Measurements from ENCODE around the gene ETV3.

The ETV3 gene

DNA sequence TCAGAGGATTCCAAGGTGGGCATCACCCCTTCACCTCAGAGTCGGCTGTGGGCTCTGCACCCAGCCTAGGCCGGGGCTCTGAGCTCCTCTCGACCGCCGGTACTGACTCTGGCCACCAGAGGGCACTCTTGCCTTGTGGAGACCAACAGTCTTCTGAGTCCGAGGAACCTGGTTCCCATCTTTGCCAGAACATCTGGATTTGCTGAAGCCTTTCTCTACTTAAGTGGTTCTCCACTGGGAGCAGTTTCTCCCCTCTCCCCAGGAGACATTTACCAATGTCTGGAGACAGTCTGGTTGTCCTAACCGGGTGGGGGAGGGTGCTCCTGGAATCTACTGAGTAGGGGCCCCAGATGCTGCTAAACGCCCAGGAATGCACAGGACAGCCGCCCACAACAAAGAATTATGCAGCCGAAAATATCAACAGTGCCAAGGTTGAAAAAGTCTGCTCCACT is 48.0 kb downstream of the ETV3 start:
- peak; percentile 81 for DNase-seq

GRCh38 chr1:157089789-157090188 is 48.4 kb downstream of the ETV3 start:
- DNase-seq: no peak

- DNase-seq: no peak
Observed at GRCh38 chr1:157088607-157089006, 49.6 kb downstream of the ETV3 start.

DNA sequence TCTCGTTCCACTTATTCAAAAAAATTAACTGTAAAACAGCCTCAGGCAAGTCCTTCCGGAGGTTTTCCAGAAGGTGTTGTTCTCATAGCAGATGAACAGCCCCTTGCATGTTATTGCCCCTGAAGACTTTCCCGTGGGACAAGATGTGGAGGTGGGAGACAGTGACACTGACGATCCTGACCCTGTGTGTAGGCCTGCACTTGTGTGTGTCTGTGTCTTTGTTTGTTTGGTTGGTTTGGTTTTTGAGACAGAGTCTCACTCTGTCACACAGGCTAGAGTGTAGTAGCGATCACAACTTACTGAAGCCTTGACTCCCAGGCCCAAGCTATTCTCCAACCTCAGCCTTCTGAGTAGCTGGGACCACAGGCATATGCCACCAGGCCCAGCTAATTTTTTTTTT is 51.2 kb downstream of the ETV3 start:
- DNase-seq: no peak

GRCh38 chr1:157086299-157086698 is 51.9 kb downstream of the ETV3 start:
- DNase-seq: no peak

DNA sequence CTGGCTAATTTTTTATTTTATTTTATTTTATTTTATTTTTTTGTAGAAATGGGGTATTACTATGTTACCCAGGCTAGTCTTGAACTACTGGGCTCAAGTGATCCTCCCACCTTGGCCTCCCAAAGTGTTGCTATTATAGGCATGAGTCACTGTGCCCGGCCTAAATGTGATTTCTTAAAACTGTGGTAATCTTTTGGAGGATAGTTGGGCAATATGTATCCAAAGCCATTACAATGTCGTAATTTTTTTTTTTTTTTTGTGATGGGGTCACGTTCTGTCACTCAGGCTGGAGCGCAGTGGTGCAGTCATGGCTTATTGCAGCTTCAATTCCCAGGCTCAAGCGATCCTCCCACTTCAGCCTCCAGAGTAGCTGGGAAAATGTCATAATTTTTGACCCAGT is 52.8 kb downstream of the ETV3 start:
- no peak for DNase-seq

GRCh38 chr1:157084720-157085119 is 53.5 kb downstream of the ETV3 start:
- DNase-seq: no peak

- peak; percentile 11 for DNase-seq
Observed at GRCh38 chr1:157081707-157082106, 56.5 kb downstream of the ETV3 start.

DNA sequence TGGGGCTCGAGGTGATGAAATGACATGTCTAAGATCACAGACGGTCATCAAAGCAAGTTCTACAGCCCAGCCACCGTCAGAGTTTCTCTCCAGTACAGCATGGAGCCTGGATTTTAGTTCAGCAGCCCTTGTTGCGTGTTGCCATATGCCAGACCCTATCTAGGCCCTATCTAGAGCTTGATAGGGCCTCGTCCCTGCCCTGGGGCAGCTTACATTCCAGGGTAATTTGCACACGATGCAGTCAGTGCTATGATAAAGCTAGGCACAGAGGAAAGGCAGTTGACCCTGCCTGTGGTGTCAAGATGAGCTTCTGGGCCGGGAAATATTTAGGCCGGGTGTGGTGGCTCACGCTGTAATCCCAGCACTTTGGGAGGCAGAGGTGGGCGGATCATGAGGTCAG is 57.5 kb downstream of the ETV3 start:
- DNase-seq: no peak

DNA sequence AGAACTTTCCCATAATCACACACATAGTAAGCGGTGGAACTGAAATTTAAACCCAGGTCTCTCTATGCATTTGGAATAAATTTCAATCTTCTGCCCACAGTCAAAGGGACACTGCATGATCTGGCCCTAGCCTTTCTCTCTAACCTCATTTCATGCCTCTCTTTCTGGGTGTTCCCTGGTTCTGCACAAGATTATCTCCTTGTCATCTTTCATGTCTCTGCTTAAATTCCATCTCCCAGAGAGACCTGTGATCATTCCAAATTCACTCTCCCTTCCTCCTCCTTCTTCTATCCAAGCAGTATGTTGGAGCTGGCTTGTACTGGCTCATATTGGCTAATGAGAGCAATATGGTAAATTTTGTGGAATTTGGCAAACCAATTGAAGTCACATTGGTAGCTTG is 60.8 kb downstream of the ETV3 start:
- no peak for DNase-seq

- DNase-seq: peak; percentile 62
Observed at GRCh38 chr1:157073944-157074685, 64.1 kb downstream of the ETV3 start.
